SK-N-MC (cell line): ENCODE results near the gene ITGA1.

ENCODE experiments used
- EZH2 ChIP-seq: fragments of 200-600 bp; sonication (generic); IDR thresholded peaks from one replicate; pipeline ENCODE4 v1.6.1; 2017; ENCODE audit warnings: antibody characterized with exemption
- FOXP2 ChIP-seq: optimal IDR thresholded peaks from 2 replicates; pipeline ENCODE3; 2011; ENCODE audit warnings: mild to moderate bottlenecking, moderate library complexity; ENCODE audit not compliant: insufficient read depth; ENCODE audit errors: extremely low read length, control extremely low read depth
- POLR2AphosphoS5 ChIP-seq: IDR thresholded peaks from 2 replicates; pipeline ENCODE4 v1.6.1; 2012; ENCODE audit warnings: mild to moderate bottlenecking, low read depth, low read length, borderline replicate concordance

DNA sequence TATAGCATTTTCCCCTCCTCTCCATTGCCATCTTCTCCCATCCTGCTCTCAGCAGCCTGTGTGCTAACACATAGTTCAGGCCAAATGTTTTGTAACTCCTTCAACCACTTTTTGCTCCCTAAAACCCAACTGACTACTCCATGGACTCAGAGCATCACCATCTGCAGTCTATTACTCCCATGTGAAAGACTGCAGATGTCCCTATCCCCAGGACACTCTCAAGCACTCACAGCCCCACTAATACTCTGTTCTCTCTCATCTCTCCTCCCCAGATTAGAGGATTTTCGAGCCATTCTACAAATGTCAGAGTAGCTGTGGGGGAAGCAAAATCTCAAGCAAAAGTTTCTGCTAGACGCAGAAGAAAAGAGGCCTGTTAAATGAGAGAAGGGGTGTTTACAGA is 99.3 kb downstream of the ITGA1 start:
- TF ChIP-seq EZH2 (no peak), POLR2AphosphoS5 (no peak), FOXP2 (no peak)
